ENCODE results near the gene NUCB2.

DNA sequence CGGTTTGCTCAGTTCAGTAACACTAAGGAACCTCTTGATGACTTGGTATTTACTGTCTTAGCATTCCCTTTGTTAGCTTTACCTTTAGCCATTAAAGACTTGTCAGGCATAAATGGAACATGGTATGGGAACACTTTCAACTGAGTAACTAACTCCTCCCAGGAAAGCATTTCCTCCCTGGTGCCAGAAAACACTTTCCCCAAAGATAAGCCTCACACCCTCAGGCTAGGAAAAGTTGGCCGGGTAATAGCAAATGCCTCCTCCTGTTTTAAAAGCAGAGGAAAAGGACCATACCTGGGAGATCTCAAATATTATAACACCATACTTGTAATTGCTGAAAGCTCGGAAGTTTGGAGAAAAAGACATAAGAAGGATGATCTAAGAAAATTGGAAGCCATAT is 100.0 kb downstream of the NUCB2 start:
- no peak for TF ChIP-seq POLR2AphosphoS5 (IDR thresholded peaks at IDR 0.05; ENCODE audit: low read depth, low read length)
- TF ChIP-seq, protein P1, sequence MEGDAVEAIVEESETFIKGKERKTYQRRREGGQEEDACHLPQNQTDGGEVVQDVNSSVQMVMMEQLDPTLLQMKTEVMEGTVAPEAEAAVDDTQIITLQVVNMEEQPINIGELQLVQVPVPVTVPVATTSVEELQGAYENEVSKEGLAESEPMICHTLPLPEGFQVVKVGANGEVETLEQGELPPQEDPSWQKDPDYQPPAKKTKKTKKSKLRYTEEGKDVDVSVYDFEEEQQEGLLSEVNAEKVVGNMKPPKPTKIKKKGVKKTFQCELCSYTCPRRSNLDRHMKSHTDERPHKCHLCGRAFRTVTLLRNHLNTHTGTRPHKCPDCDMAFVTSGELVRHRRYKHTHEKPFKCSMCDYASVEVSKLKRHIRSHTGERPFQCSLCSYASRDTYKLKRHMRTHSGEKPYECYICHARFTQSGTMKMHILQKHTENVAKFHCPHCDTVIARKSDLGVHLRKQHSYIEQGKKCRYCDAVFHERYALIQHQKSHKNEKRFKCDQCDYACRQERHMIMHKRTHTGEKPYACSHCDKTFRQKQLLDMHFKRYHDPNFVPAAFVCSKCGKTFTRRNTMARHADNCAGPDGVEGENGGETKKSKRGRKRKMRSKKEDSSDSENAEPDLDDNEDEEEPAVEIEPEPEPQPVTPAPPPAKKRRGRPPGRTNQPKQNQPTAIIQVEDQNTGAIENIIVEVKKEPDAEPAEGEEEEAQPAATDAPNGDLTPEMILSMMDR (IDR thresholded peaks at IDR 0.05): no peak
- no peak for TF ChIP-seq CHD2 (IDR thresholded peaks at IDR 0.05; ENCODE audit: low read length, partially characterized antibody)
- TF ChIP-seq MXI1 (IDR thresholded peaks at IDR 0.05; ENCODE audit: low read depth, low read length): no peak
- no peak for TF ChIP-seq FOSL2 (IDR thresholded peaks at IDR 0.05; ENCODE audit: borderline replicate concordance, low read depth)
- TF ChIP-seq, protein P2, sequence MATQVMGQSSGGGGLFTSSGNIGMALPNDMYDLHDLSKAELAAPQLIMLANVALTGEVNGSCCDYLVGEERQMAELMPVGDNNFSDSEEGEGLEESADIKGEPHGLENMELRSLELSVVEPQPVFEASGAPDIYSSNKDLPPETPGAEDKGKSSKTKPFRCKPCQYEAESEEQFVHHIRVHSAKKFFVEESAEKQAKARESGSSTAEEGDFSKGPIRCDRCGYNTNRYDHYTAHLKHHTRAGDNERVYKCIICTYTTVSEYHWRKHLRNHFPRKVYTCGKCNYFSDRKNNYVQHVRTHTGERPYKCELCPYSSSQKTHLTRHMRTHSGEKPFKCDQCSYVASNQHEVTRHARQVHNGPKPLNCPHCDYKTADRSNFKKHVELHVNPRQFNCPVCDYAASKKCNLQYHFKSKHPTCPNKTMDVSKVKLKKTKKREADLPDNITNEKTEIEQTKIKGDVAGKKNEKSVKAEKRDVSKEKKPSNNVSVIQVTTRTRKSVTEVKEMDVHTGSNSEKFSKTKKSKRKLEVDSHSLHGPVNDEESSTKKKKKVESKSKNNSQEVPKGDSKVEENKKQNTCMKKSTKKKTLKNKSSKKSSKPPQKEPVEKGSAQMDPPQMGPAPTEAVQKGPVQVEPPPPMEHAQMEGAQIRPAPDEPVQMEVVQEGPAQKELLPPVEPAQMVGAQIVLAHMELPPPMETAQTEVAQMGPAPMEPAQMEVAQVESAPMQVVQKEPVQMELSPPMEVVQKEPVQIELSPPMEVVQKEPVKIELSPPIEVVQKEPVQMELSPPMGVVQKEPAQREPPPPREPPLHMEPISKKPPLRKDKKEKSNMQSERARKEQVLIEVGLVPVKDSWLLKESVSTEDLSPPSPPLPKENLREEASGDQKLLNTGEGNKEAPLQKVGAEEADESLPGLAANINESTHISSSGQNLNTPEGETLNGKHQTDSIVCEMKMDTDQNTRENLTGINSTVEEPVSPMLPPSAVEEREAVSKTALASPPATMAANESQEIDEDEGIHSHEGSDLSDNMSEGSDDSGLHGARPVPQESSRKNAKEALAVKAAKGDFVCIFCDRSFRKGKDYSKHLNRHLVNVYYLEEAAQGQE (IDR thresholded peaks at IDR 0.05; ENCODE audit: low read depth, low read length): no peak
- TF ChIP-seq RFX5 (IDR thresholded peaks at IDR 0.05; ENCODE audit: low read length): no peak
- TF ChIP-seq EP300 (IDR thresholded peaks at IDR 0.05; ENCODE audit: borderline replicate concordance in 1 of 2, low read depth in 1 of 2, low read length in 1 of 2): no peak
- TF ChIP-seq, protein P3, sequence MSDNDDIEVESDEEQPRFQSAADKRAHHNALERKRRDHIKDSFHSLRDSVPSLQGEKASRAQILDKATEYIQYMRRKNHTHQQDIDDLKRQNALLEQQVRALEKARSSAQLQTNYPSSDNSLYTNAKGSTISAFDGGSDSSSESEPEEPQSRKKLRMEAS (IDR thresholded peaks at IDR 0.05; ENCODE audit: low read depth): no peak
- TF ChIP-seq, protein P4, sequence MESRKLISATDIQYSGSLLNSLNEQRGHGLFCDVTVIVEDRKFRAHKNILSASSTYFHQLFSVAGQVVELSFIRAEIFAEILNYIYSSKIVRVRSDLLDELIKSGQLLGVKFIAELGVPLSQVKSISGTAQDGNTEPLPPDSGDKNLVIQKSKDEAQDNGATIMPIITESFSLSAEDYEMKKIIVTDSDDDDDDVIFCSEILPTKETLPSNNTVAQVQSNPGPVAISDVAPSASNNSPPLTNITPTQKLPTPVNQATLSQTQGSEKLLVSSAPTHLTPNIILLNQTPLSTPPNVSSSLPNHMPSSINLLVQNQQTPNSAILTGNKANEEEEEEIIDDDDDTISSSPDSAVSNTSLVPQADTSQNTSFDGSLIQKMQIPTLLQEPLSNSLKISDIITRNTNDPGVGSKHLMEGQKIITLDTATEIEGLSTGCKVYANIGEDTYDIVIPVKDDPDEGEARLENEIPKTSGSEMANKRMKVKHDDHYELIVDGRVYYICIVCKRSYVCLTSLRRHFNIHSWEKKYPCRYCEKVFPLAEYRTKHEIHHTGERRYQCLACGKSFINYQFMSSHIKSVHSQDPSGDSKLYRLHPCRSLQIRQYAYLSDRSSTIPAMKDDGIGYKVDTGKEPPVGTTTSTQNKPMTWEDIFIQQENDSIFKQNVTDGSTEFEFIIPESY (IDR thresholded peaks at IDR 0.05; ENCODE audit: borderline replicate concordance, low read depth): no peak
- no peak for TF ChIP-seq EZH2phosphoT487 (IDR thresholded peaks at IDR 0.05; ENCODE audit: borderline replicate concordance, low read depth)
- no peak for TF ChIP-seq GABPA (IDR thresholded peaks at IDR 0.05; ENCODE audit: low read depth)
- TF ChIP-seq, protein P5, sequence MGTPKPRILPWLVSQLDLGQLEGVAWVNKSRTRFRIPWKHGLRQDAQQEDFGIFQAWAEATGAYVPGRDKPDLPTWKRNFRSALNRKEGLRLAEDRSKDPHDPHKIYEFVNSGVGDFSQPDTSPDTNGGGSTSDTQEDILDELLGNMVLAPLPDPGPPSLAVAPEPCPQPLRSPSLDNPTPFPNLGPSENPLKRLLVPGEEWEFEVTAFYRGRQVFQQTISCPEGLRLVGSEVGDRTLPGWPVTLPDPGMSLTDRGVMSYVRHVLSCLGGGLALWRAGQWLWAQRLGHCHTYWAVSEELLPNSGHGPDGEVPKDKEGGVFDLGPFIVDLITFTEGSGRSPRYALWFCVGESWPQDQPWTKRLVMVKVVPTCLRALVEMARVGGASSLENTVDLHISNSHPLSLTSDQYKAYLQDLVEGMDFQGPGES (IDR thresholded peaks at IDR 0.05; ENCODE audit: low read depth, low read length): no peak
- TF ChIP-seq YY1 (IDR thresholded peaks at IDR 0.05; ENCODE audit: low read depth): no peak

Data from SK-N-SH (cell line).